Right lobe of liver (tissue), 4 donors: ENCODE measurements around the gene SSR4.

Experiments used
- POLR2A ChIP-seq: fragments of 450-650 bp; IDR thresholded peaks from one replicate; pipeline ENCODE4 v1.6.1; 2017; ENCODE audit warnings: antibody characterized with exemption, mild to moderate bottlenecking
- TF ChIP-seq, protein P1 (sequence below), 4 donors: fragments of 200-600 bp in 3 of 4; fragments of 450-650 bp in 1 of 4; IDR thresholded peaks; one replicate each; pipeline versions ENCODE4 v1.5.1 to v1.8.0; 2016 to 2022; ENCODE audit warnings: antibody characterized with exemption in 4 of 4, mild to moderate bottlenecking in 2 of 4
- donor health status: DM: no; HTN: no; CAD: no.
- donor health status: DM: no; HTN: no; CAD: no.
- donor health status: DM: no; HTN: yes; CAD: no.

GRCh38 chrX:153800746-153801145, 6.3 kb downstream of the SSR4 start:
- TF ChIP-seq, protein P1, sequence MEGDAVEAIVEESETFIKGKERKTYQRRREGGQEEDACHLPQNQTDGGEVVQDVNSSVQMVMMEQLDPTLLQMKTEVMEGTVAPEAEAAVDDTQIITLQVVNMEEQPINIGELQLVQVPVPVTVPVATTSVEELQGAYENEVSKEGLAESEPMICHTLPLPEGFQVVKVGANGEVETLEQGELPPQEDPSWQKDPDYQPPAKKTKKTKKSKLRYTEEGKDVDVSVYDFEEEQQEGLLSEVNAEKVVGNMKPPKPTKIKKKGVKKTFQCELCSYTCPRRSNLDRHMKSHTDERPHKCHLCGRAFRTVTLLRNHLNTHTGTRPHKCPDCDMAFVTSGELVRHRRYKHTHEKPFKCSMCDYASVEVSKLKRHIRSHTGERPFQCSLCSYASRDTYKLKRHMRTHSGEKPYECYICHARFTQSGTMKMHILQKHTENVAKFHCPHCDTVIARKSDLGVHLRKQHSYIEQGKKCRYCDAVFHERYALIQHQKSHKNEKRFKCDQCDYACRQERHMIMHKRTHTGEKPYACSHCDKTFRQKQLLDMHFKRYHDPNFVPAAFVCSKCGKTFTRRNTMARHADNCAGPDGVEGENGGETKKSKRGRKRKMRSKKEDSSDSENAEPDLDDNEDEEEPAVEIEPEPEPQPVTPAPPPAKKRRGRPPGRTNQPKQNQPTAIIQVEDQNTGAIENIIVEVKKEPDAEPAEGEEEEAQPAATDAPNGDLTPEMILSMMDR (IDR thresholded peaks at IDR 0.05) = no peak
- TF ChIP-seq POLR2A = no peak
